GM10248 (cell line): ENCODE data around the gene PEAK3.
"Not testable (repeated sequence)": the region's sequence is repeated elsewhere in the genome, so short reads cannot be mapped to it uniquely, and the experiment has no call there.

Experiments used
- CTCF ChIA-PET: fragments of 300-600 bp; sonication (Branson Sonifier 250); formaldehyde crosslinking; extraction: SDS; loops from one replicate; lab custom pipeline; 2021; ENCODE audit warnings: antibody characterized with exemption; lab: Yijun Ruan, JAX
- POLR2A ChIA-PET: fragments of 350-650 bp; sonication (Branson Sonifier 250); formaldehyde crosslinking; extraction: SDS; loops from one replicate; lab custom pipeline; 2020; ENCODE audit warnings: antibody characterized with exemption; lab: Yijun Ruan, JAX
- DNase-seq: peaks from one replicate; pipeline ENCODE4 v3.0.0; 2012; ENCODE audit errors: extremely low spot score
- CTCF ChIP-seq: IDR thresholded peaks from 2 replicates; pipeline ENCODE4 v1.5.1; 2012; ENCODE audit warnings: mild to moderate bottlenecking, low read depth; ENCODE audit errors: extremely low read depth, missing control alignments, control extremely low read depth

PEAK3 gene

GRCh38 chr19:2287585-2288337 is 5.8 kb upstream of the PEAK3 start:
- ChIA-PET POLR2A (interaction anchor here (0.9 to 1.2 kb wide), 4 partner anchors 9 to 189 kb away, joined by 3 to 5 read pairs (median 4); partner anchors contain the start of gene GADD45B), CTCF (interaction anchor here (1.0 to 4.3 kb wide), 5 partner anchors 14 to 324 kb away, joined by 3 to 28 read pairs (median 3); partner anchors contain the start of gene PLEKHJ1)
- DNase-seq: no peak
- no peak for TF ChIP-seq CTCF

GRCh38 chr19:2286402-2287140 is 4.6 kb upstream of the PEAK3 start:
- TF ChIP-seq CTCF: no peak
- ChIA-PET CTCF (interaction anchor here (1.0 to 4.3 kb wide), 5 partner anchors 13 to 325 kb away, joined by 3 to 28 read pairs (median 3); no protein-coding TSS in a partner anchor), POLR2A (interaction anchor here (1.1 to 1.2 kb wide), 3 partner anchors 7 to 189 kb away, joined by 4 to 5 read pairs (median 4); partner anchors contain the start of gene GADD45B)
- DNase-seq: no peak

GRCh38 chr19:2283835-2284507 is 2.0 kb upstream of the PEAK3 start:
- CTCF ChIA-PET: interaction anchor here (1.6 kb wide), 1 partner anchor 48 kb away, joined by 4 read pairs; no protein-coding TSS in a partner anchor
- POLR2A ChIA-PET: no interaction called here
- no peak for TF ChIP-seq CTCF
- no peak for DNase-seq

- DNase-seq: no peak
- no peak for TF ChIP-seq CTCF
- CTCF ChIA-PET: no interaction called here
- POLR2A ChIA-PET: no interaction called here
These were observed 875 bp upstream of the PEAK3 start for GRCh38 chr19:2282862-2283237.

GRCh38 chr19:2281265-2282061 is 512 bp downstream of the PEAK3 start:
- CTCF ChIA-PET, DNase-seq: not testable (repeated sequence)
- POLR2A ChIA-PET: interaction anchor here (0.6 to 1.1 kb wide), 2 partner anchors 10 to 43 kb away, joined by 3 read pairs; no protein-coding TSS in a partner anchor

- TF ChIP-seq CTCF: no peak
- POLR2A ChIA-PET: interaction anchor here (0.5 to 1.1 kb wide), 3 partner anchors 8 to 42 kb away, joined by 3 to 5 read pairs (median 4); no protein-coding TSS in a partner anchor
- CTCF ChIA-PET: interaction anchor here (1.0 to 1.1 kb wide), 2 partner anchors 8 to 123 kb away, joined by 3 read pairs; no protein-coding TSS in a partner anchor
- no peak for DNase-seq
These were observed 1.2 kb downstream of the PEAK3 start for GRCh38 chr19:2280633-2281264.
